Right atrium auricular region (tissue), 2 donors: ENCODE results near the gene SLC41A1. TPM values are rescaled to one million over a fixed set of nuclear protein-coding genes. Genes with fewer than 3 reads are reported as not detected.

Experiments
- DNase-seq: peaks from one replicate; pipeline ENCODE4 v3.0.0-alpha.2; 2019; ENCODE audit warnings: low spot score
- H3K27ac ChIP-seq, 2 donors: fragments of 200-600 bp; sonication (generic); 1 replicate in 1 of 2; 2 replicates in 1 of 2; pipeline ENCODE4 v1.5.1; 2016 to 2019
- H3K27me3 ChIP-seq, 2 donors: fragments of 200-600 bp; sonication (generic); one replicate each; pipeline versions ENCODE4 v1.5.1 to v1.6.0; 2017 to 2019
- H3K36me3 ChIP-seq: fragments of 200-600 bp; sonication (generic); one replicate; pipeline ENCODE4 v1.5.1; 2016
- H3K4me1 ChIP-seq, 2 donors: fragments of 200-600 bp; sonication (generic); one replicate each; pipeline versions ENCODE4 v1.5.1 to v1.6.0; 2017 to 2019
- H3K4me3 ChIP-seq, 2 donors: fragments of 200-600 bp; sonication (generic); 1 replicate in 1 of 2; 2 replicates in 1 of 2; pipeline ENCODE4 v1.5.1; 2017 to 2019; ENCODE audit warnings: mild to moderate bottlenecking in 1 of 2, moderate library complexity in 1 of 2
- H3K9me3 ChIP-seq, 2 donors: fragments of 200-600 bp; sonication (generic); one replicate each; pipeline ENCODE4 v1.5.1; 2019
- total RNA-seq, 2 donors: library from RNA; depleted of rRNA; stranded (reverse); fragments of >200 nt; gene quantifications; one replicate each; pipeline ENCODE4 v1.1.0, GENCODE V29; 2016
- TF ChIP-seq, protein P1 (sequence below), 2 donors: fragments of 200-600 bp; sonication (generic); IDR thresholded peaks; one replicate each; pipeline ENCODE4 v1.5.1; 2019; ENCODE audit warnings: antibody characterized with exemption in 2 of 2

The SLC41A1 gene
- total RNA-seq, 2 donors from 2014 or later = 204 to 255 TPM

DNA sequence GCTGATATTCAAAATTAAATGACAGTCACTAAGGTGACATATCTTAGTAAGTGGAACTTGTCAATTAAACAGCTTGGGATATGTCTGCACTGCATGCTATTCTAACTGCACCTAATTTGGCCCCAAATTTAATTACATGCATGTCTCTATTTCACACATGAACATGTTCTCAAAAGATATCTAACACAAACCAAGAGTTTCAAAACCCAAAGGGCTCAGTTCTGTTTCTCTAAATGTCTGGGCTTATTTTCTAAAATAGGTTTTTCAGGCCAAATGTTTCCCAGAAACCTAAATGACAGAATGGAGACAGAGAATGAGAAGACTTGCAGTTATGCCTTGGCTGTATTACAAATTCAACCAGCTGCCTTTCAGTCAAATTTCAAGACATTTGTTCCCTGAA is 49.0 kb downstream of the SLC41A1 start:
- no peaks in the 10 kb centered on the region for H3K36me3 ChIP-seq
- no peaks in the 10 kb centered on the region for H3K27me3 ChIP-seq
- DNase-seq = no peak
- H3K4me1 ChIP-seq = no peaks in the 10 kb centered on the region
- TF ChIP-seq, protein P1, sequence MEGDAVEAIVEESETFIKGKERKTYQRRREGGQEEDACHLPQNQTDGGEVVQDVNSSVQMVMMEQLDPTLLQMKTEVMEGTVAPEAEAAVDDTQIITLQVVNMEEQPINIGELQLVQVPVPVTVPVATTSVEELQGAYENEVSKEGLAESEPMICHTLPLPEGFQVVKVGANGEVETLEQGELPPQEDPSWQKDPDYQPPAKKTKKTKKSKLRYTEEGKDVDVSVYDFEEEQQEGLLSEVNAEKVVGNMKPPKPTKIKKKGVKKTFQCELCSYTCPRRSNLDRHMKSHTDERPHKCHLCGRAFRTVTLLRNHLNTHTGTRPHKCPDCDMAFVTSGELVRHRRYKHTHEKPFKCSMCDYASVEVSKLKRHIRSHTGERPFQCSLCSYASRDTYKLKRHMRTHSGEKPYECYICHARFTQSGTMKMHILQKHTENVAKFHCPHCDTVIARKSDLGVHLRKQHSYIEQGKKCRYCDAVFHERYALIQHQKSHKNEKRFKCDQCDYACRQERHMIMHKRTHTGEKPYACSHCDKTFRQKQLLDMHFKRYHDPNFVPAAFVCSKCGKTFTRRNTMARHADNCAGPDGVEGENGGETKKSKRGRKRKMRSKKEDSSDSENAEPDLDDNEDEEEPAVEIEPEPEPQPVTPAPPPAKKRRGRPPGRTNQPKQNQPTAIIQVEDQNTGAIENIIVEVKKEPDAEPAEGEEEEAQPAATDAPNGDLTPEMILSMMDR (IDR thresholded peaks at IDR 0.05) = no peak
- no peak overlapping the region for H3K27ac ChIP-seq
- H3K9me3 ChIP-seq = no peaks in the 10 kb centered on the region
- H3K4me3 ChIP-seq = no peak overlapping the region

DNA sequence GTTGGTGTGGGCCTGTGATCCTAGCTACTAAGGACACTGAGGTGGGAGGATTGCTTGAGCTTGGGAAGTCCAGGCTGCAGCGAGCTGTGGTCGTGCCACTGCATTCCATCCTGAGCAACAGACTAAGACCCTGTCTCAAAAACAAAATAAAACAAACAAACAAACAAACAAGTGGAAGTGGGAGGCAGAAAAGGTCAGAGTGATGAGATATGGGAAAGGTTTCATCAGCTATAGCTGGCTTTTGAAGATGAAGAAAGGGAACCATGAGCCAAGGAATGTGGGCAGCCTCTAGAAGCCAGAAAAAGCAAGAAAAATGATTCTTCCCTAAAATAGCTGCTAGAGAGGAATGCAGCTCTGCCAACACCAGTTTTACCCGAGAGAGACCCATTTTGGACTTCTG is 52.4 kb downstream of the SLC41A1 start:
- Histone ChIP-seq H3K4me1 (no peaks in the 10 kb centered on the region), H3K9me3 (no peaks in the 10 kb centered on the region), H3K27me3 (no peaks in the 10 kb centered on the region), H3K4me3 (no peak overlapping the region), H3K27ac (no peak overlapping the region), H3K36me3 (no peaks in the 10 kb centered on the region)
- TF ChIP-seq, protein P1 (IDR thresholded peaks at IDR 0.05) = no peak
- DNase-seq = no peak

DNA sequence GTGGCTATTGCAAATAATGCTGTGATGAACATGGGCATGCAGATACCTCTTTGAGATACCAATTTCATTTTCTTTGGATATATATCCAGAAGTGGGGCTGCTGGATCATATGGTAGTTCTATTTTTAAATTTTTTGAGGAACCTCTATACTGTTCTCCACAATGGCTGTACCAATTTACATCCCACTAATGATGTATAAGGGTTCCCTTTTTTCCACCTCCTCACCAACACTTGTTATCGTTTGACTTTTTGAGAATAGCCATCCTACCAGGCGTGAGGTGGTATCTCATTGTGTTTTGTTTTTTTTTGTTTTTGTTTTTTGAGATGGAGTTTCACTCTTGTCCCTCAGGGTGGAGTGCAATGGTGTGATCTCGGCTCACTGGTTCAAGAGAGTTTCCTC is 56.4 kb downstream of the SLC41A1 start:
- no peak for DNase-seq
- H3K36me3 ChIP-seq = no peaks in the 10 kb centered on the region
- H3K27ac ChIP-seq = no peak overlapping the region
- no peaks in the 10 kb centered on the region for H3K9me3 ChIP-seq
- TF ChIP-seq, protein P1 (IDR thresholded peaks at IDR 0.05) = no peak
- H3K4me3 ChIP-seq = no peak overlapping the region
- H3K4me1 ChIP-seq = no peaks in the 10 kb centered on the region
- no peaks in the 10 kb centered on the region for H3K27me3 ChIP-seq

DNA sequence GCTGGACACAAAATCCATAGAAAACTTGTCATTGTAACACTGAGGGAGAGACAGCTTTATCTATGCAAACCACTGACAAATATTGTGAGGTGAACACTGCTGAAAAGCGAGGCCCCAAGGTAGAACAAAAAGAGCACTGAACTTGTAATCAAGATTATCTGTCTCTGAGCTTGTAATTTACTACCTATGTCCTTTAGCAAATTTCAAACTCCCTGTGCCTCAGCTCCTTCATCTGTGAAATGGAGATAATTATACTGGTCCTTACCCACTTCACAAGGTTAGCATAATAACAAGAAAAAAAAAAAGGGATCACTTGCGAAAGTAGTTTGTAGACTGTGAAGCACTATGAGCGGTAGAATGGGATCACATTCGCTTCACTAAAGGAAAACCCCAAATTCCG is 58.1 kb downstream of the SLC41A1 start:
- DNase-seq = no peak

DNA sequence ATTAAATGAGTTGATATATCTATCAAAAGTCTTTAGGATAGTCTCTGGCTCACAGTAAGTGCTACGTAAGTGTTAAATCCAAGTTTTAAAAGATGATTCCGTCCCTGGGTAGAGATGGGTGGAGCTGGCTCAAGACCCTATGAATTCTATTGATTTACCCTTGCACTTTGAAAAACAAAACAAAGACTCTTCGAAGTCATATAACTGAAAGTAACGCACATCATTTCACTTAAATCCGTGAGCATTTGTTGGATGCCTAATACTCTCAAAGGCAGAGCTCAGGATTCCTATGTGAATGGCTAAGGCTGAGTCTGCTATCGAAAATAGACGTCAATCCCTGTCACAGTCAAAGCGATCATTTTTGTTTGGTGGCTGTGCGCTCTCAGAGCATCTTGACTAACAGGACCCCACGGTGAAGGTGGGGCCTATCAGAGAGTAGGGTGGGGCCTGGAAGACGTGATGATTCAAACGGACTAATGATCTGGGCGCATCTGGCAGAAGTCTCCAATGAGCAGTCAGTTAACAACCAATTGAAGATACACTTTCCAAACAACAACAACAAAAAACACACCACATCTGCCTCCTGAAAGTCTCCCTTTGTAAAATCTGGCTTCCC is 61.9 kb downstream of the SLC41A1 start:
- Histone ChIP-seq H3K27me3 (no peaks in the 10 kb centered on the region), H3K36me3 (no peaks in the 10 kb centered on the region), H3K4me3 (no peak overlapping the region), H3K4me1 (peaks cover 0 to 20% of the 10 kb centered on the region in 2 donors), H3K9me3 (no peaks in the 10 kb centered on the region), H3K27ac (peak overlapping the region in 1 of 2 donors; percentile 100)
- TF ChIP-seq, protein P1 (IDR thresholded peaks at IDR 0.05) = no peak
- no peak for DNase-seq

More for the DNA sequence above, 58.1 kb downstream of the SLC41A1 start:
- no peaks in the 10 kb centered on the region for H3K9me3 ChIP-seq
- TF ChIP-seq, protein P1 (IDR thresholded peaks at IDR 0.05) = no peak
- H3K27me3 ChIP-seq = no peaks in the 10 kb centered on the region
- H3K4me3 ChIP-seq = no peak overlapping the region
- no peak overlapping the region for H3K27ac ChIP-seq
- no peaks in the 10 kb centered on the region for H3K4me1 ChIP-seq
- H3K36me3 ChIP-seq = no peaks in the 10 kb centered on the region
